K562 (cell line): Measurements from ENCODE around the gene TSTD1.

Experiments
- ATF1 ChIP-seq, 2 experiments: fragments of 450-650 bp in 1 of 2; IDR thresholded peaks; 2 replicates each; pipeline ENCODE4 v1.6.1; 2016; ENCODE audit warnings: missing compliant biosample characterization in 1 of 2, missing genetic modification characterization in 1 of 2
- CTCF ChIP-seq, 3 experiments: IDR thresholded peaks in 2 of 3; conservative IDR thresholded peaks in 1 of 3; 2 replicates each; pipeline ENCODE4 v1.5.1; 2011 to 2012; ENCODE audit warnings: low read length in 3 of 3, mild to moderate bottlenecking in 3 of 3, control low read depth in 2 of 3, improper control_type of control experiment in 1 of 3, inconsistent platforms in 1 of 3, low read depth in 1 of 3, mixed read lengths in 1 of 3, moderate library complexity in 1 of 3; ENCODE audit not compliant: insufficient read depth in 2 of 3
- EZH2 ChIP-seq: IDR thresholded peaks from 2 replicates; pipeline ENCODE4 v1.6.1; 2012; ENCODE audit warnings: low read depth, mild to moderate bottlenecking, inconsistent platforms, low read length, borderline replicate concordance
- MCM5 ChIP-seq: fragments of 450-650 bp; IDR thresholded peaks from 2 replicates; pipeline ENCODE4 v1.6.1; 2016; ENCODE audit warnings: low read depth
- PHB2 ChIP-seq: fragments of 450-650 bp; IDR thresholded peaks from 2 replicates; pipeline ENCODE4 v1.6.1; 2017; ENCODE audit warnings: low read depth
- RBM15 ChIP-seq: fragments of 200-400 bp; formaldehyde crosslinking; IDR thresholded peaks from 2 replicates; pipeline ENCODE4 v1.6.1; 2018; ENCODE audit warnings: mild to moderate bottlenecking, low read length, moderate library complexity; ENCODE audit not compliant: insufficient read depth
- SRF ChIP-seq, 2 experiments: fragments of 250-450, 450-650 bp in 1 of 2; sonication (Bioruptor Pico) in 1 of 2; sonication (generic) in 1 of 2; formaldehyde crosslinking; IDR thresholded peaks; 2 replicates each; pipeline versions ENCODE4 v1.5.0 to v1.5.1; 2020 to 2022; ENCODE audit warnings: mild to moderate bottlenecking in 1 of 2, missing genetic modification reagents in 1 of 2
- ZNF197 ChIP-seq: fragments of 200-800 bp; sonication (Bioruptor generic); IDR thresholded peaks from 2 replicates; pipeline ENCODE4 v1.6.1; 2016; ENCODE audit warnings: low read depth, missing genetic modification characterization, missing compliant biosample characterization
- ZNF311 ChIP-seq: fragments of 250-450 bp; sonication (Bioruptor Pico); IDR thresholded peaks from 2 replicates; pipeline ENCODE4 v1.4.0; 2020; ENCODE audit warnings: mild to moderate bottlenecking, moderate library complexity

- no peak for TF ChIP-seq SRF (CRISPR knock-in tag; IDR thresholded peaks at IDR 0.05)
- TF ChIP-seq ATF1 (CRISPR knock-in tag; IDR thresholded peaks at IDR 0.05), result no peak
- no peak for TF ChIP-seq ATF1 (tag; IDR thresholded peaks at IDR 0.05)
- no peak for TF ChIP-seq MCM5
- no peak for TF ChIP-seq ZNF311 (CRISPR knock-in tag)
- TF ChIP-seq CTCF (IDR thresholded peaks at IDR 0.05 in 2 of 3, conservative IDR thresholded peaks at IDR 0.05 in 1 of 3; ENCODE audit: insufficient read depth in 2 of 3, low read depth in 1 of 3, low read length in 3 of 3), result no peak
- no peak for TF ChIP-seq RBM15
- no peak for TF ChIP-seq EZH2
- no peak for TF ChIP-seq ZNF197 (CRISPR knock-in tag)
- no peak for TF ChIP-seq PHB2
Observed at GRCh38 chr1:161052899-161053298, 14.1 kb upstream of the TSTD1 start.
